HCT116 (cell line): ENCODE measurements around the gene MAPK7. TPM values are rescaled to one million over a fixed set of nuclear protein-coding genes. Genes with fewer than 3 reads are reported as not detected.

Source experiments
- ATAC-seq: fragments of 200-7000 bp; cut with Tn5 transposase; 2 replicates; pipeline ENCODE4 v1.9.1; 2020; ENCODE audit warnings: mild to moderate bottlenecking, moderate library complexity
- BruUV-seq: library from RNA; stranded (reverse); fragments of 400-500 nt; replicated peaks from 2 replicates; lab custom pipeline; 2021; lab: Mats Ljungman, UMichigan
- CTCF ChIA-PET: fragments of 300-600 bp; sonication (Branson Sonifier 250); formaldehyde crosslinking; loops from one replicate; lab custom pipeline; 2021; ENCODE audit warnings: antibody characterized with exemption; lab: Charles Lee
- POLR2A ChIA-PET: fragments of 300-600, 350-600 bp; sonication (Branson Sonifier 250); formaldehyde crosslinking; loops from one replicate; lab custom pipeline; 2021; ENCODE audit warnings: antibody characterized with exemption; lab: Charles Lee
- RAD21 ChIA-PET, 2 experiments: fragments of 300-600 bp; sonication (Branson Sonifier 250); formaldehyde crosslinking; loops; one replicate each; lab custom pipeline; 2023; ENCODE audit warnings: low total read pairs in 2 of 2; ENCODE audit not compliant: uncharacterized antibody in 2 of 2, unreplicated experiment in 2 of 2, low non-redundant PET in 1 of 2; lab: Charles Lee
- DNase-seq: peaks from one replicate; pipeline ENCODE4 v3.0.0-alpha.2; 2010; ENCODE audit warnings: low read depth, low spot score
- H2AFZ ChIP-seq: fragments of 200-600 bp; shearing (Covaris generic), sonication (generic); 2 replicates; pipeline ENCODE4 v1.6.1; 2017; ENCODE audit warnings: low read depth, mixed run types, mixed read lengths, antibody characterized with exemption, low read length; ENCODE audit not compliant: poor library complexity, severe bottlenecking
- H3K27ac ChIP-seq: 2 replicates; pipeline ENCODE4 v1.5.1; 2012; ENCODE audit warnings: low read depth, low read length
- H3K27me3 ChIP-seq: fragments of 200-600 bp; sonication (generic); 2 replicates; pipeline ENCODE4 v1.6.1; 2016; ENCODE audit warnings: mixed run types, low read length, mixed read lengths; ENCODE audit not compliant: insufficient read depth
- H3K36me3 ChIP-seq, 2 experiments: fragments of 200-500 bp in 1 of 2; fragments of 200-600 bp in 1 of 2; sonication (Bioruptor generic) in 1 of 2; sonication (generic) in 1 of 2; 2 replicates each; pipeline versions ENCODE4 v1.5.1 to v1.6.1; 2014 to 2016; ENCODE audit warnings: low read length in 2 of 2, inconsistent platforms in 1 of 2, mixed read lengths in 1 of 2, mixed run types in 1 of 2; ENCODE audit not compliant: insufficient read depth in 2 of 2, control insufficient read depth in 1 of 2
- H3K4me1 ChIP-seq, 2 experiments: fragments of 200-600 bp in 1 of 2; sonication (generic) in 1 of 2; 2 replicates each; pipeline versions ENCODE4 v1.5.1 to v1.6.1; 2012 to 2017; ENCODE audit warnings: low read length in 2 of 2, inconsistent platforms in 1 of 2, mild to moderate bottlenecking in 1 of 2, mixed read lengths in 1 of 2, mixed run types in 1 of 2, moderate library complexity in 1 of 2; ENCODE audit not compliant: insufficient read depth in 2 of 2, control insufficient read depth in 1 of 2
- H3K4me2 ChIP-seq: fragments of 200-600 bp; sonication (generic); 2 replicates; pipeline ENCODE4 v1.6.1; 2017; ENCODE audit warnings: mixed run types, low read length, mixed read lengths
- H3K4me3 ChIP-seq, 2 experiments: fragments of 200-600 bp in 1 of 2; sonication (generic) in 1 of 2; replicated peaks in 1 of 2; 2 replicates each; pipeline ENCODE4 v1.5.1; 2011 to 2016; ENCODE audit warnings: low read length in 2 of 2, control low read depth in 1 of 2, low read depth in 1 of 2, mild to moderate bottlenecking in 1 of 2, mixed read lengths in 1 of 2, mixed run types in 1 of 2
- H3K79me2 ChIP-seq: fragments of 200-600 bp; sonication (generic); 2 replicates; pipeline ENCODE4 v1.6.1; 2017; ENCODE audit warnings: mild to moderate bottlenecking, mixed run types, low read length, moderate library complexity, mixed read lengths; ENCODE audit not compliant: insufficient read depth
- H3K9ac ChIP-seq: fragments of 200-600 bp; sonication (generic); 2 replicates; pipeline ENCODE4 v1.6.1; 2016; ENCODE audit warnings: low read length, mixed read lengths
- H3K9me2 ChIP-seq: fragments of 200-600 bp; sonication (generic), shearing (Covaris generic); 2 replicates; pipeline ENCODE4 v1.6.1; 2017; ENCODE audit warnings: mixed run types, mild to moderate bottlenecking, moderate library complexity; ENCODE audit not compliant: insufficient read depth
- H3K9me3 ChIP-seq, 2 experiments: fragments of 200-500 bp in 1 of 2; fragments of 200-600 bp in 1 of 2; sonication (Bioruptor generic) in 1 of 2; sonication (generic) in 1 of 2; 2 replicates each; pipeline ENCODE4 v1.6.1; 2014 to 2017; ENCODE audit warnings: low read length in 2 of 2, mixed read lengths in 2 of 2, inconsistent platforms in 1 of 2, low read depth in 1 of 2, mild to moderate bottlenecking in 1 of 2, mixed run types in 1 of 2, moderate library complexity in 1 of 2; ENCODE audit not compliant: control insufficient read depth in 1 of 2, insufficient read depth in 1 of 2
- H4K20me1 ChIP-seq: fragments of 200-600 bp; sonication (generic), shearing (Covaris generic); 2 replicates; pipeline ENCODE4 v1.6.1; 2017; ENCODE audit warnings: mixed run types, mild to moderate bottlenecking, moderate library complexity; ENCODE audit not compliant: insufficient read depth
- ATF3 ChIP-seq: IDR thresholded peaks from 2 replicates; pipeline ENCODE4 v1.6.1; 2012
- CBX3 ChIP-seq: IDR thresholded peaks from 2 replicates; pipeline ENCODE4 v1.6.1; 2012; ENCODE audit warnings: low read depth
- EGR1 ChIP-seq: IDR thresholded peaks from 2 replicates; pipeline ENCODE4 v1.6.1; 2012; ENCODE audit warnings: low read depth
- EZH2 ChIP-seq: fragments of 200-600 bp; sonication (generic); IDR thresholded peaks from 2 replicates; pipeline ENCODE4 v1.6.1; 2017; ENCODE audit warnings: antibody characterized with exemption, mixed run types
- EZH2phosphoT487 ChIP-seq: fragments of 200-600 bp; IDR thresholded peaks from 2 replicates; pipeline ENCODE4 v1.6.1; 2018; ENCODE audit warnings: antibody characterized with exemption, borderline replicate concordance
- FOSL1 ChIP-seq: IDR thresholded peaks from 2 replicates; pipeline ENCODE4 v1.6.1; 2012; ENCODE audit warnings: low read depth
- JUND ChIP-seq: IDR thresholded peaks from 2 replicates; pipeline ENCODE4 v1.6.1; 2012
- MAX ChIP-seq: IDR thresholded peaks from 2 replicates; pipeline ENCODE4 v1.6.1; 2012
- POLR2A ChIP-seq: IDR thresholded peaks from 2 replicates; pipeline ENCODE4 v1.7.0; 2011; ENCODE audit warnings: borderline replicate concordance; ENCODE audit not compliant: insufficient read depth, insufficient read length; ENCODE audit errors: extremely low read depth
- POLR2AphosphoS5 ChIP-seq: IDR thresholded peaks from 2 replicates; pipeline ENCODE4 v1.6.1; 2011; ENCODE audit warnings: mild to moderate bottlenecking, low read depth, low read length, moderate library complexity
- RAD21 ChIP-seq: IDR thresholded peaks from 2 replicates; pipeline ENCODE4 v1.6.1; 2012; ENCODE audit warnings: low read depth, mild to moderate bottlenecking
- SIN3A ChIP-seq: IDR thresholded peaks from 2 replicates; pipeline ENCODE4 v1.6.1; 2012; ENCODE audit warnings: low read depth
- SP1 ChIP-seq: IDR thresholded peaks from 2 replicates; pipeline ENCODE4 v1.6.1; 2012; ENCODE audit warnings: low read depth
- SRF ChIP-seq: IDR thresholded peaks from 2 replicates; pipeline ENCODE4 v1.6.1; 2012; ENCODE audit warnings: low read depth
- TCF7L2 ChIP-seq: IDR thresholded peaks from 2 replicates; pipeline ENCODE4 v1.7.0; 2011; ENCODE audit warnings: borderline replicate concordance, inconsistent platforms; ENCODE audit not compliant: insufficient read depth, insufficient read length; ENCODE audit errors: extremely low read depth
- YY1 ChIP-seq: IDR thresholded peaks from 2 replicates; pipeline ENCODE4 v1.6.1; 2011; ENCODE audit warnings: low read length, low read depth, moderate library complexity, mild to moderate bottlenecking; ENCODE audit not compliant: insufficient replicate concordance; ENCODE audit errors: extremely low read depth
- ZFX ChIP-seq: fragments of 450-650 bp; IDR thresholded peaks from 2 replicates; pipeline ENCODE4 v1.6.1; 2017
- ZNF274 ChIP-seq: fragments of 200-500 bp; sonication (Bioruptor generic); IDR thresholded peaks from 2 replicates; pipeline ENCODE4 v1.6.1; 2014; ENCODE audit warnings: mild to moderate bottlenecking, low read depth, low read length, inconsistent platforms
- intact Hi-C: fragments of 100-400 bp; cut with micrococcal nuclease; formaldehyde crosslinking; loops from 2 replicates; pipeline ENCODE4 v1.10.0; 2022
- total RNA-seq: library from RNA; stranded (reverse); gene quantifications from one replicate; pipeline ENCODE4 v1.2.1, GENCODE V29; 2021; ENCODE audit not compliant: unreplicated experiment
- TF ChIP-seq, protein P1 (sequence below): IDR thresholded peaks from 2 replicates; pipeline ENCODE4 v1.6.1; 2011; ENCODE audit warnings: mild to moderate bottlenecking, low read length, moderate library complexity; ENCODE audit not compliant: insufficient replicate concordance; ENCODE audit errors: extremely low read depth
- TF ChIP-seq, protein P2 (sequence below): IDR thresholded peaks from 2 replicates; pipeline ENCODE4 v1.6.1; 2012; ENCODE audit warnings: low read depth

The MAPK7 gene
- total RNA-seq, 1 experiment from 2014 or later = 15.3 TPM

GRCh38 chr17:19362277-19363113 is 15.8 kb upstream of the MAPK7 start, which contains the start of gene B9D1:
TSS of gene B9D1 (minus strand) at chr17:19362723. CDS start at chr17:19362569, 154 bp downstream.
- Histone ChIP-seq H3K4me3 (peak within 1 kb of the TSS; percentile 80 to 91), H3K4me1 (peaks cover 9 to 28% of the 10 kb centered on the region in 2 experiments), H3K79me2 (0 out of 2 replicates have a peak, but pooled peaks cover 12% of the 10 kb centered on the region), H3K36me3 (peaks cover 6 to 7% of the 10 kb centered on the region in 2 experiments; a peak in 1 of 4 replicates), H2AFZ (peak within 1 kb of the TSS; percentile 15), H4K20me1 (no peaks in the 10 kb centered on the region), H3K27me3 (no peaks in the 10 kb centered on the region), H3K27ac (peak within 1 kb of the TSS; percentile 76), H3K4me2 (peak within 1 kb of the TSS; percentile 86), H3K9ac (peak within 1 kb of the TSS; percentile 85), H3K9me2 (no peaks in the 10 kb centered on the region), H3K9me3 (no peaks in the 10 kb centered on the region)
- ChIA-PET CTCF (interaction anchor here (0.8 to 5.1 kb wide), 27 partner anchors 8 to 755 kb away, joined by 3 to 69 read pairs (median 3); partner anchors contain the start of genes ALDH3A2 and MAPK7), RAD21 (interaction anchor here (1.0 to 2.3 kb wide), 6 partner anchors 15 to 404 kb away, joined by 3 to 12 read pairs (median 8); partner anchors contain the start of gene MAPK7 (in 2 of the 2)), POLR2A (interaction anchor here (0.8 to 1.9 kb wide), 5 partner anchors 9 to 285 kb away, joined by 3 to 13 read pairs (median 3); partner anchors contain the start of gene MAPK7)
- no TSS peak for BruUV-seq
- intact Hi-C loops = loop anchor here (1.0 to 5.0 kb wide), 4 partner anchors 85 to 404 kb away; no protein-coding TSS in a partner anchor
- ATAC-seq (peak; percentile 86), DNase-seq (peak; percentile 87)
- TF ChIP-seq RAD21 (peak; percentile 100), TCF7L2 (no peak), ZNF274 (no peak), FOSL1 (no peak), YY1 (peak; percentile 54), SRF (no peak), JUND (no peak), POLR2A (peak; percentile 0), POLR2AphosphoS5 (peak; percentile 64), MAX (peak; percentile 88), EZH2 (no peak), SIN3A (0 out of 2 replicates have a peak, but pooled peaks have one; percentile 35), ATF3 (no peak), SP1 (peak; percentile 46; the same call in 1 of the 2 replicates), EGR1 (peak; percentile 40; the same call in 1 of the 2 replicates), ZFX (peak; percentile 84; the same call in 1 of the 2 replicates), CBX3 (no peak), EZH2phosphoT487 (no peak)
- TF ChIP-seq, protein P1, sequence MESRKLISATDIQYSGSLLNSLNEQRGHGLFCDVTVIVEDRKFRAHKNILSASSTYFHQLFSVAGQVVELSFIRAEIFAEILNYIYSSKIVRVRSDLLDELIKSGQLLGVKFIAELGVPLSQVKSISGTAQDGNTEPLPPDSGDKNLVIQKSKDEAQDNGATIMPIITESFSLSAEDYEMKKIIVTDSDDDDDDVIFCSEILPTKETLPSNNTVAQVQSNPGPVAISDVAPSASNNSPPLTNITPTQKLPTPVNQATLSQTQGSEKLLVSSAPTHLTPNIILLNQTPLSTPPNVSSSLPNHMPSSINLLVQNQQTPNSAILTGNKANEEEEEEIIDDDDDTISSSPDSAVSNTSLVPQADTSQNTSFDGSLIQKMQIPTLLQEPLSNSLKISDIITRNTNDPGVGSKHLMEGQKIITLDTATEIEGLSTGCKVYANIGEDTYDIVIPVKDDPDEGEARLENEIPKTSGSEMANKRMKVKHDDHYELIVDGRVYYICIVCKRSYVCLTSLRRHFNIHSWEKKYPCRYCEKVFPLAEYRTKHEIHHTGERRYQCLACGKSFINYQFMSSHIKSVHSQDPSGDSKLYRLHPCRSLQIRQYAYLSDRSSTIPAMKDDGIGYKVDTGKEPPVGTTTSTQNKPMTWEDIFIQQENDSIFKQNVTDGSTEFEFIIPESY = peak; percentile 11
- TF ChIP-seq, protein P2, sequence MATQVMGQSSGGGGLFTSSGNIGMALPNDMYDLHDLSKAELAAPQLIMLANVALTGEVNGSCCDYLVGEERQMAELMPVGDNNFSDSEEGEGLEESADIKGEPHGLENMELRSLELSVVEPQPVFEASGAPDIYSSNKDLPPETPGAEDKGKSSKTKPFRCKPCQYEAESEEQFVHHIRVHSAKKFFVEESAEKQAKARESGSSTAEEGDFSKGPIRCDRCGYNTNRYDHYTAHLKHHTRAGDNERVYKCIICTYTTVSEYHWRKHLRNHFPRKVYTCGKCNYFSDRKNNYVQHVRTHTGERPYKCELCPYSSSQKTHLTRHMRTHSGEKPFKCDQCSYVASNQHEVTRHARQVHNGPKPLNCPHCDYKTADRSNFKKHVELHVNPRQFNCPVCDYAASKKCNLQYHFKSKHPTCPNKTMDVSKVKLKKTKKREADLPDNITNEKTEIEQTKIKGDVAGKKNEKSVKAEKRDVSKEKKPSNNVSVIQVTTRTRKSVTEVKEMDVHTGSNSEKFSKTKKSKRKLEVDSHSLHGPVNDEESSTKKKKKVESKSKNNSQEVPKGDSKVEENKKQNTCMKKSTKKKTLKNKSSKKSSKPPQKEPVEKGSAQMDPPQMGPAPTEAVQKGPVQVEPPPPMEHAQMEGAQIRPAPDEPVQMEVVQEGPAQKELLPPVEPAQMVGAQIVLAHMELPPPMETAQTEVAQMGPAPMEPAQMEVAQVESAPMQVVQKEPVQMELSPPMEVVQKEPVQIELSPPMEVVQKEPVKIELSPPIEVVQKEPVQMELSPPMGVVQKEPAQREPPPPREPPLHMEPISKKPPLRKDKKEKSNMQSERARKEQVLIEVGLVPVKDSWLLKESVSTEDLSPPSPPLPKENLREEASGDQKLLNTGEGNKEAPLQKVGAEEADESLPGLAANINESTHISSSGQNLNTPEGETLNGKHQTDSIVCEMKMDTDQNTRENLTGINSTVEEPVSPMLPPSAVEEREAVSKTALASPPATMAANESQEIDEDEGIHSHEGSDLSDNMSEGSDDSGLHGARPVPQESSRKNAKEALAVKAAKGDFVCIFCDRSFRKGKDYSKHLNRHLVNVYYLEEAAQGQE = no peak
